HTERT RPE-1 (cell line): ENCODE measurements around the gene PRPH2.
"Not testable (repeated sequence)": the region's sequence is repeated elsewhere in the genome, so short reads cannot be mapped to it uniquely, and the experiment has no call there.

Experiments used
- in situ Hi-C: fragments of 300-500 bp; cut with MboI; formaldehyde crosslinking; loops from 4 replicates; pipeline ENCODE4 v1.14.3; 2020; ENCODE audit warnings: low sequenced_read_pairs

Gene PRPH2

DNA sequence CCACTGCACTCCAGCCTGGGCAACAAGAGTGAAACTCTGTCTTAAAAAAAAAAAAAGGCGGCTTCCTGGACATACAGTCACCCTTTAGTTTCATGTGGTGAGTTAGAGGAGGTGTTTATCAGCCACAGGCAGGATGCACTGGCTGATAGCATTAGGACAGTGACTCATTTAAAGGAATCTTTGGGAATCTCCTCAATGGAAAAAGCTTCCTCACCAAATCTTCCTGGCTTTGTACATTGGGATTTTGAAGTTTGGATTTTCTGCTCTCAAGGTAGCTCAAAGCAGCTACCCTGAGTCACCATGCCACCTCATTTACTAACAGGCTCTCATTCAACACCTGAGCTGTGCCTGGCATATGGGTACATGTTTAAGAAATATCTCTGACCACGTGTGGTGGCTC, 20.2 kb downstream of the PRPH2 start:
- in situ Hi-C loops: no loop called here

DNA sequence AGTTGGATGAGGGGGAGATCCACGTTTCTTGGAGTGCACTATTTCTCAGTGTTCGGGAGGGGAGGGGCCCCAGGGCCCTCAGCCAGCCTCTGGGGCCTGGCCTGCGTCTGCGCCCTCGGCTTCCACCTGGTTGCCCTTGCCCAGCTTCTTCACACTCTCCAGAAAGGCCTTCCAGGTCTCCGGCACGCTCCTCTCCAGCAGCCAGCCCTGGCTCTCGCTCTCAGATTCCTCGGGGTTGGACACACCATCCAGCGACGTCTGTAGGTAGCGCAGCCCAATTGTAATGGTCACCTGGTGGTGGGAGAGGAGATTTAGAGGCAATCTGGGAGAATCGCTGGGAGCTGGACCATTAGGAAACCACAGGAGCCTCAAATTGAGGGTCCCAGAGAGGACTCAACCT, 24.2 kb downstream of the PRPH2 start:
- in situ Hi-C loops: no loop called here

DNA sequence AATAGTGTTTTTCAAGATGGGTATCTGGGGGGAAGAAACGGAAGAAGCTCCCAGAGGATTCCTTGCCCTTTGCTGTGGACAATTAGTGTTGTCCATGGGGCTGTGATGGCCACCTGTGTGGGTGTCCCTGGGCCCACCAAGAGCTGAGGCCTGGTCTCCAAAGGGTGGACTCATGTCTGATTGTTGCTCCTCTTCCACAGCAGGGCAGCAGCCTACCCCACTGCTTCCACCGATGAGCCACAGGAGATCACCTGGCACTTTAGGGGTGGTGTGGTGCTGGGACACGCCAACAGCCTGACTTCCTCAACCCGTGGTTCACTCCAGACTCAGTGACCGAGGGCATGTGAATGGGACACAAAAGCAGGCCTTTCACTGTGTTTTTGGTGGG, 25.1 kb downstream of the PRPH2 start:
- in situ Hi-C loops: no loop called here

DNA sequence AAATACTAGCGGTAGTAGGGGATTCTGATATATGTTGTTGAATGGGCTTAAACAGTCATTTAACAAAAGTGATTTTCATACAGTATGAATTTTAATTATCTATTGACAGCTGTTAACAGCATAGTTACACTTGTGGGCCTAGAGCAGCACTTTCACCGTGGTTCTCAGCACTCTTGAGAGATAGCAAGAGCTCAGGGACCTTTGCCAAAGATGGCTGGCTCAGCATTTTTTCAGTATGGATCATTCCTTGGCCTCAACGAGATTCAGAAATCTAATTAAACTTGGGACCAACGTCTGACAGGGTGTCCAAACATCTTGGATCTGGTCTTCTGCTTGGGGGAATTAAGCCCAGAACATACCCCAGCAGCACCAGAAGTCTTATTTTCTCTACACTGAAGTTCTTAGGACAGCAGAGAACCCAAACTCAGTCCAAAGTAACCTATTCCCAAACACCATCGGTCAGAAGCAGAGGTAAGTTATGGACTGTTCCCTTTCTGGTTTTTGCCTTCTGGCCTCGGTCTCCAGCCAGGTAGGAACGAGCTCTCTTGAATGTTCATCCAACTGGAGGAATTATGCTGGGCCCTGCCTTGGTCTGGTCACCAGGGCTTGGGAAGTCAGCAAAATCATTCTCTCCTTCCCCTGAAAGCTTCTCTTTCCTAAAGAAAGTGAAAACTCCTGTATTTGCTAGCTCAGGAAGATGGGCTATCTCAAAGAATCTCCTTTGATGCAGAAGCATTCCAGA, 25.7 kb downstream of the PRPH2 start:
- in situ Hi-C loops: no loop called here

DNA sequence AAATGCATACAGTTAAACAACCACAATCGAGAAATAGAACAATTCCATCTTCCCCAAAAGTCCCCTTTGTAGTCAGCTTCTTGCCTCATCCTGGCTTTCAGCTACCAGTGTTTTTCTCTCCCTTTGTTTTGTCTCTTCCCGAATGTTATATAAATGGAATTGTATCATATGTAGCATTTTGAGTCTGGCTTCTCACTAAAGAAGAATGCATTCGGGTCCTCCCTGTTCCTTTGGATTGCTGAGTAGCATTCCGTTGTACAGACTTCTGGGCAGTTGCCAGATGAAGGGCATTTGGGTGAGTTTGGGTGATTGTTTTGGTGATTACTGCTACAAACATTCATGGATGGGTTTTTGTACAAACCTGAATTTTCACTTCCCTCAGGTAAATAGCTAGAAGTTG, 27.8 kb downstream of the PRPH2 start:
- in situ Hi-C loops: no loop called here

DNA sequence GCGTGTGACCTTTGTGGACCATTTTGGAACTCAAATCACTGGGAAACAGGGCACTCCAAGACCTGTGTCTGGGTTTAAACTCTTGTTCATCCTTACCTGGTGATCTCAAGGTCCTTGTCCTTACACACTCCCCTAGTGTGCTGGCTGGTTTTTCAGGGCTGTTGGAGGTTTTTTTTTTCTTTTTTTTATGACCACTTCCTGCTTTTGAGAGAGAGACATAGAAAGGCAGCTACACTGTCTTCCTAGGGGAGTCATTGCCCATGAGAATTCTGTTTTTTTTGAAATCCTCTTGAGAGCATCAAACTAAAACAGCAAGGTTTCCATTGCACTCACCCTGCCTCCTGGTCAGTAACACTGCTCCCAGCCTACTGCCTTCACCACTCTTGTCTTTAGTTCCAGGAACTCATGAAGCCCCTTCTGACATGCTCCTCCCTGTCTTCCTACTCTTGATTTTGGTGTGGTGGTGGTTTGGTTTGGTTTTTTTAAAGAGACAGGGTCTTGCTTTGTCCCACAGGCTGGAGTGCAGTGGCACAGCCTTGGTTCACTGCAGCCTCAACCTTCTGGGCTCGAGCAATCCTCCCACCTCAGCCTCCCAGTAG, 28.6 kb downstream of the PRPH2 start:
- in situ Hi-C loops: no loop called here

DNA sequence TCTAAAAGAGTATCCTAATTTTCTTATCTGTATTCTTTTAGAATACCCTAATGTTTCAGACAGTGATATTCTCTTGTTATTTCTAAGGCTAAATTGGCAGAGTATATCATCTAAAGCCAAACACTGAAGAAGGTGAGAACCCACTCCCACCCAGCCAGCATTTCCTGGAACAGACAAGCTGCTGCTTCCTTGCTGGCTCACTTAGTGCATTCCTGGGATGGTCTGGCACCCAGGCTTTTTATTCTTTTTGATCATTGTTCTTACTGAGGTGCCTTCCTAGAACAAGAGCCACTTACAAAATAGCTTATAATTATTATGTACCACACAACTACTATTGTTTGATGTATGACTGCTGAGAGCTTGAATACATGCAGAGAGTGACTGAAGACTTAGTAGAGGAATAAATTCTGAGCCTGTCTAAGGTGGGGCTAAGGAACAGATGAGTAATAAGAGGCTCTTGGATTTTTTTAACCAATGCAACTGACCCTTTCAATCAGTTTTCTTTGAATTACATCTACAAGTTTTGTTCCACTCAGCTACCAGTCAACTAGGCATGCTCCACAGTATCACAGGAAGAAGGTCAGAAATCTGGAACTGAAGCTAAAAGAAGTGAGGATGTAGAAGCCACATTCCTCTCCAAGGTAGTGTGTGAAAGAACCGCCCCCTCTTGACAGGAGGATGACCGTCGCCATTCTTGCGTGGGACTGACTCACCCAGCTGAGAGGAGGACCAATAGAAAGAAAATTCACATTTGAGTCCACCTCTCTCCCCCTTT, 30.1 kb downstream of the PRPH2 start:
- in situ Hi-C loops: no loop called here

DNA sequence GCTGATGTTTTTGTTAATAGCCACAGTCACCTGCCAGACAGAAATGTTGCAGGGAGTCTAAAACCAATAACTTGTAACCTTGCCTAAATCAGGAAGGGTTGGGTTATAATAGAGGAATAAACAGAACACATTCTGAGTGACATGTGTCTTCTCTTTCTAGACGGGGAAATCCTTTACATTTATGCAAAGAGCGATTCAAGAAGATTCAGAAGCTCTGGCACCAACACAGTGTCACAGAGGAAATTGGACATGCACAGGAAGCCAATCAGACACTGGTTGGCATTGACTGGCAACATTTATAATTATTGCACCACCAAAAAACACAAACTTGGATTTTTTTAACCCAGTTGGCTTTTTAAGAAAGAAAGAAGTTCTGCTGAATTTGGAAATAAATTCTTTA, 31.5 kb downstream of the PRPH2 start:
- in situ Hi-C loops: no loop called here

DNA sequence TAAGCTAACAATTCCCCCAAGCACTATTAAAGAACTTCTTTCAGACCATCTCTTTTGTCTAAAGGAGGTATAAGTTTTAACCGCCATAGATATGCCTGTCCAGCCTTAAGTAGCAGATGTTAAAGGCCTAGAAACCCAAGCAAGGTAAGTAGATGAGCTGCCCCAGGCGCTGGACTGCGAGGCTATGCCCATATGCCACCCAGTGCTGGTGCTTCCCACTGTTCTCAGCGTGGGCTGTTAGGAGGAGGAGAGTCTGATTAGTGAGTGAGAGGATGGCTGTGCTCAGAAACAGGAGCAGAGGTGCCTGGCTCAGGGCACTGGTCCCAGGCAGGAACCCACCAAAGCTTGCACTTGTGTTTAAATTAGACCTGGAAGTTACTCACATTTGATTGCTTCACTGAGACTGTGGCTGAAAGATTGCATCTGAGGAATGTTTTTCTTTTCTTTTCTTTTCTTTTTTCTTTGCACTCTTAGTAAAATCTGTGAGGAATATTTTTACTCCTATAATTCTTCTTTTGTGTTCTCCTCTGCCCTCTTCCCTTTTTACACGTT, 32.2 kb downstream of the PRPH2 start:
- in situ Hi-C loops: no loop called here

DNA sequence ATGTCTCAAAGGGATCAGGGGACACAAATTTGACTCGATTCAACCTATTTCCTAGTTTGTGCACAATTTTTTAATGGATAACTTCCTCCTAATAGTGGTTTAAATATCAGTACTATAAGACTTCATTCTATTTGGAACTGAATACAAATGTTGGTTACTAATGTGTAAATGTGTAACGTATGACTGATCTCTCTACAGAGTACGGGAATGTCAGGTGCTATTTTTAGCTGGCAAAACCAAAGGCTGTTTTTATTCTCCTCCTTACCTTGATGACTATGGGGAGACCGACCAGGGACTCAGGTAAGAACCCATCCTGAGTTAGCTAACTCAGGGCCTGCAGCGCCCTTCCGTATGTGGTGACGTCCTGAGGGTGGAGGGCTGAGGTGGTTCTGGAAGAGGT, 33.0 kb downstream of the PRPH2 start:
- in situ Hi-C loops: no loop called here

DNA sequence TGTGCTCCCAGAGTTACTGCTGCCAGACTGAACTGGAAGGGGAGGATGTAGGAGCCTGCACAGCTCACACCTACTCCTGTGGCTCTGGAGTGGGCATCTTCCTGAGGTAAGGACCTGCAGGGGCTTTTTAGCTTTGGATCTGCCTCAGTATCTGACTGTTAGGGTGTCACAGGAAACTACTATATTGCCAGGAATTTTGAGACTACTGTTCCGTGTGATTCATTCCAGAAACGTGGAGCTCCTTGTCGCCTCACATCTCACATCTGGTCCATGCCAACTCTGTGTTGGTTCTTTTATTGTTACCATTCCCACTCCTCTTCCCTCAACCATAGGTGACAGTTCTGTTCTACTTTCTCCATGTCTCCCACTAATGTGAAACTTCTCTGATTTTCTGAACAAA, 34.1 kb downstream of the PRPH2 start:
- in situ Hi-C loops: no loop called here

DNA sequence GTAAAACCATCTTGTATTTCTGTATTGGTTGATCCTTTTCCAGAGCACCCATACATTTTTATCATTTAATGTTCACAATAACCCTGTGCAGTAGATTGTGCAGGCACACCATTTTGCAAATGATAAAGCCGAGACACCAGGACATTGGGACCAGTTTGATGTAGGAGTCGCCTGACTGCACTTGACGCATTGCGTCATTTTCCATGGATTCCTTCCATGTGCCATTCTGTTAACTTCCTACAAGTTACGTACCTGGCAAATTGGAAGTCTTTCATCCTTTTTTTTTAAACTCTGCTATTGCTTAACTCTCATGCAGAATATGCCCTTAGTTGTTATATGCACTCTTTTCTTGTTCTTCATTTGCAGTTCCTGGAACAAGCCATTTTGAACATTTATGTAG, 43.0 kb downstream of the PRPH2 start:
- in situ Hi-C loops: no loop called here

DNA sequence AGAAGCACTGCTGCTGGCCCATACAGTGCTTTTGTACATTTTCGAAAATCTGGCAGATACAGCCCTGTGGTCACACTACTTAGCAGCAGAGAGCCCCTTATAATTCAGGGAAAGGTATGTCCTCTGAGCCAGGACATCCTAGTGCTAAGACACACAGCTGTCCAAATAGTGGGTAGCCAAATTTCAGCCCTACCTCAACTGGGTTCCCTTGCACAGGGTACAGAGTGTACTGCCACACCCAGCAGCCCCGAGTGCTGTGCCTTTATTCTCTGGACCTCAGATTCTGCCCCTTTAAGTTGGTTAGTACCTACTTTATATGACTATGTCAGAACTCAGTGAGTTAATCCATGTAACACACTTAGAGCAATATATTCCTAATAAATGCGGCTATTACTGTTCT, 47.6 kb downstream of the PRPH2 start:
- in situ Hi-C loops: no loop called here

DNA sequence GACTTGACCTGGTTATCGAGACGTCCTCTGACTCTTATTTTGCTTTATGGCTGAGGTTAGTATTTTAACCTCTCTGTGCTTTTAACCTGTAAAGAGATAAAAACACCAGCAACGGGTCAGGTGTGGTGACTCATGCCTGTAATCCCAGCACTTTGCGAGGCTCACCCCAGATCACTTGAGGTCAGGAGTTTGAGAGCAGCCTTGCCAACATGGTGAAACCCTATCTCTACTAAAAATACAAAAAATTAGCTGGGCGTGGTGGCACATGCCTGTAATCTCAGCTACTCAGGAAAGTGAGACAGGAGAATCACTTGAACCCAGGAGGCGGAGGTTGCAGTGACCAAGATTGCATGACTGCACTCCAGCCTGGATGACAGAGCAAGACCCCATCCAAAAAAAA, 48.0 kb downstream of the PRPH2 start:
- in situ Hi-C loops: not testable (repeated sequence)

DNA sequence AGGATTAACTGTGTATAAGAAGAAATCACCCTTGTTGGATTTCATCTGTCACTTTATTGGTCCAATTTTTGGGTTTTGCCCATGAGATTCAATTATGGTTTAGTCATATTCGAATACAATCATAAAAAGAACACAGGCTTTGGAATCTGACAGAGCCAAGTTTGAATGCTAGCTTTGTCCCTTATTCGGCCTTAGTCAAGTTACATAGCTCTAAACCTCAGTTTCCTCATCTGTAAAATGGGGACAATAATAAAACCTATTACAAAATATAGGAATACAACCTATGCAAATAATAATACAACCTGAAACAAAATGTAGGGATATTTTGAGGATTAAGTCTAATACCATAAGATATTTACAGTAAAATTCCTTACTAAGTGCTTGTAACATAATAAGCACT, 57.7 kb downstream of the PRPH2 start:
- in situ Hi-C loops: no loop called here

DNA sequence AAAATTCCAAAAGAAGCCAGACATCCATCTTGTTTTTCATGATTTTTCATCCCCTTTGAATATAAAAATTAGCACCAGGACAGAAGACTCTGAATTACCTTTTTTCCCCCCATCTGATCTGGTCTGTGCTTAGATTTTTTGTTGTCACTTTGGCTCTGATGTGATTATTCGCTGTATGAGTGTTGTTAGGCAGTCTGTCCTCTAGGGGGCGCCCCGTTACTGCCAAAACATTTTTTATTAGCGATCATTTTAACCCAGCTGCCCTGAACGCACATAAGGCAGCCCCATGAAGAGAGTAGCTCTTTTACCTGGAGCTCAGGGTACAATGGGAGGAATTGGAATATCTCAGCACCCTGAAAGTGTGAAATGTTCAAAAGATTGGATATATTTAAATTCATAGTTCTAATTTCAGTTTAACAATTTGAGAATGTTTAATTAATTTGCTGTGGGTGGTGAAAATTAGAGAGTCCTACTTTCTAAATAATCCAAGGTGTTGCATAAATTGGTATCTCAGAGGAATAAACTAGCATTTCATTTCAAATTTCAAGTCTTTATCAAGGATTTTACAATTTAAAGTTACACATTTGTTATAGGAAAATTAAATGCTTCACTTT, 60.8 kb downstream of the PRPH2 start:
- in situ Hi-C loops: no loop called here

DNA sequence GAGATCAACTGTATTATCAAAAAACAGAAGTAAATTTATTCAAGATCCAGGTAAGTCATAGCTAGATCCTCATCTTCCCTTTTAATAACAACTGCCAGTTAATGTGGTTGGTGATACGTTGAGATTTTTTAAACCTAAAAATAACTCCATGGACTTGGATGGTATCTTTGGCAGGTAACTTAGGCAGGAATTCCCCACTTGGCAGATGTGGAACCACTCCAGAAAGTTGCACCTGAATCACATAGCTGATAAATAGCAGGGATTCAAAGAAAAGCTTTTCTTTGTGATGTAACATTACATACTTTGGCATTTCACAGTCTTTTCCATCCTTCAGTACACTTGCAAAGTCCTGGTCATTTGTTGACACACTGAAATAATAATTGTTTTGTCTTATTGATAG, 62.6 kb downstream of the PRPH2 start:
- in situ Hi-C loops: no loop called here

DNA sequence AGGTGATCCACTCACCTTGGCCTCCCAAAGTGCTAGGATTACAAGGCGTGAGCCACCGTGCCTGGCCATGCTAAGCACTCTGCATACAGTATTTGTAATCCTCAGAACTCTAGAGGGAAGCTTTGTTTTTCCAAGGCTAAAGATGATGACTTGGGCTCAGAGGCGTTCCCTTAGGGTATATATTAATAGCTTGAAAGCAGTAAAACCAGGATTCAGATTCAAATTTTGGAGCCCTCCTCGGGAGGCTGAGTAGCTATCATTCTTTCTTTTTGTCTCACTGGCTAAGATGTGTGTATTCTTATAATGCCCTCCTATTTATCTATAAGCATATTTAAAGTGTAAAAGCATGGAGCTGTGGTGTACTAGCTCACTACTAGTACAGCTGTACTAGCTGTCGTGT, 68.5 kb downstream of the PRPH2 start:
- in situ Hi-C loops: no loop called here

DNA sequence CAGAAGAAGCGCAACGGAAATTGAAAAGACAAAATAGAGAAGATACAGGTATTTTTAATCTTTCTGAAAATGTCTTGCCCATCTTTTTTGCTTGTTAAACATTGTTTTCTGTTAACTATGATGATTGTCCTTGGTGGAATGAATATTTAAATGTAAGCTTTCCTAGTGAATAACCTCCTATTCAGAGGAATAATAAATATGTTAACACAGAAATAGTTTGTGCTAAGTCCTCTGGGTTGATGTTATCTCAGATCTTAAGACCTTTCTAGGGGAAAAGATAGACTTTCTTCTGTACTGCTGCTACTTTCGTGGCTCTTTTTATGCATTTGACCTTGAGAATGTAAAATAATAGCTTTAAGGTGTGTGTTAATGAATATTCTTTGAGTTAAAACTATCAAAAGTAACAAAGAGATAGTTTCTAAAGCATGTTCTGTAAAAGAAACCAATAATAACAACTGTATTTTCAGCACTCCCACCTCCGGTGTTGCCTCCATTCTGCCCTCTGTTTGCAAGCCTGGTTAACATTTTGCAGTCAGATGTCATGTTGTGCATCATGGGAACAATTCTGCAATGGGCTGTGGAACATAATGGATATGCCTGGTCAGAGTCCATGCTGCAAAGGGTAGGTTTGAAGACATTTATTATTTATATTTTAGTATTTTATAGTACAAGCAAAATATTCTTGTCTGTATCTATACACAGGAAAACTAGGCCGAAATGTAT, 70.2 kb downstream of the PRPH2 start:
- in situ Hi-C loops: no loop called here
